Midbrain (tissue), 1 donor: ENCODE results near the gene RBCK1.
"Not testable (repeated sequence)": the region's sequence is repeated elsewhere in the genome, so short reads cannot be mapped to it uniquely, and the experiment has no call there.

Experiments
- DNase-seq: peaks from one replicate; lab custom pipeline; 2025; lab: John Stamatoyannopoulos, UW

The RBCK1 gene

DNA sequence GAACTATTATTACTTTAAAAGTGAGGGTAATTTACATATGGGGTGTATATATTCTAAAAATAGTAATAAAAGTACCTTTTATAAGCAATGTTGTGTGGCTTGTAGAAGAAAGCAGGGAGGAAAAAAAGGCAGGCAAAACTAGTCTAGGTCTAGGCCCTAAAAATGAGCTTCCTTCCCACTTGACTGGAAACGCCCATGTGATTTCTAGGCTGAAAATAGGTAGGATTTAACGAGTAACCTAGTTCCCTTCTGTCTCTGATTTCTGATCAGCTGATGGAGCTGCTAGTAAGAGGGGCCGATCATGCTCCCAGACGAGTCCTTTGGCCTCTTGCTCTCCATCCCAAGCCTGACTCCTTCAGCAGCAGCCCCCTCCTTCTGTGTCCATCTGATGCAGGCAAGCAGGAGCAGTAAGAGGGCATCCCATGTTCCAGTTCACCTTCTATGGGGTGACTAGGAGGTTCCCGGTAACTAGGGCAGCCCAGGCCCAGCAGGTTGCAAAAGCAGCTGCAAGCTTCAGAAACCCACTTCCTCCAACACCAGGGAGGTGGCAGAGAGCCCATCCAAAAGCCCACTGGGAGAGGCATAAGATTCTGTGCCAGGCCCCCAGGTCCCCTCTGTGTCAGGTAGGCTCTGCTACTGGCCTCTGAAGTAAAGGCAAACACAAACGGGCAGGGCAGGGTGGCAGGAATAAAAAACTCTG, 29.8 kb downstream of the RBCK1 start:
- no peak for DNase-seq

- peak; percentile 23 for DNase-seq
These were observed 30.7 kb downstream of the RBCK1 start for GRCh38 chr20:438571-439469.

GRCh38 chr20:440148-440547, 32.0 kb downstream of the RBCK1 start:
- DNase-seq = no peak

- no peak for DNase-seq
These were observed 32.5 kb downstream of the RBCK1 start for GRCh38 chr20:440636-441035.

DNA sequence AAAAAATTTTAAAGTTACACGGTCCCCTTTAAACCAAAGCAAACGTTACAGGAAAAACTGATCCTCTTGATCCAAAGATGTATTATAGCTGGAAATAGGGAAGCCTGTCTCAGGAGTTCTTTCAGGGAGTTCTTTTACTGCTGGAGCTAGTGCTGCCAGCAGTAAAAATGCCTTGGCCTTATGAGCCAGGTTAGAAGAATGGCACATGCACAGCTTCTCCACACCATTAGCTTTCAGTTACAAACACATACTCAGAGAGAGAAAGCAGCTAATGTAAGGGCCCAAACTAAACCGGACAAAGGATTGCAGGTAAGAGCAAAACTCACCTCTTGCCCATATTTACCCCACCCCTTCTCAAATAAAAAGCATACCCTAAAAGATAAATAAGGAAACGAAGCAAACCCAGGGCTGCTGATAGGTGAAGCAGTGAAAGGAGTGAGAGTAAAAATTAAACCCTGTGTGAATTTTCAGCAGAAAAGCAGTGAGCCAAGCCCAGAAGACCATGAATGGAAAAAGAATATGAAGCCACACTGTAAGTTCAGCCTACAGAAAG, 35.2 kb downstream of the RBCK1 start:
- DNase-seq = no peak

- peak; percentile 17 for DNase-seq
These were observed 36.0 kb downstream of the RBCK1 start for GRCh38 chr20:444117-444516.

DNA sequence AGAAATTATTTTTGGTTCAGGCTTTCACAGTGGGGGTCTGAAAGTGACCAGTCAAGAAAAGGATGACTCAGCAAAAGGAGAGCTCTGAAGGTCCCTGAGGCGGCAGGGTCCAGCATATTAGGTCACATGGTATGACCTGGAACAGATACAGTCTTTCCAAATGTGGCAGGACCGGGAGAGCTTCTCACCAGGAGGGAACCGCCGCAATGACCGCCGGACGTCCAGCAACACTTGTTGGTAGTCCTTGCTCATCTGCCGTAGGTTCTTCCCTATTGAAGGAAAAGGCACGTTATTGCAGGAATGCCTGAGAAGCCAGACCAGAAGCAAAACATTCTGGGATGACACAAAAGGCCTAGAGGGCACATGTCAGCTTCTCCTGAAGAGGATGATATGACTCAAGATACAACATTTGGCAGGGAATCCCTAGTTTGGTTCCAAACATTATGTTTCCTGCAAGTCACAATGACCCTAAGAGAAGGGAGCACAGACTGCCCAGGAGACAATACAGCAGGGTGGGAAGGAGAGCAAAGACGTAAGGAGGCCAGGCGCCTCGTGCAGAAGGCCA, 36.8 kb downstream of the RBCK1 start:
- no peak for DNase-seq

DNA sequence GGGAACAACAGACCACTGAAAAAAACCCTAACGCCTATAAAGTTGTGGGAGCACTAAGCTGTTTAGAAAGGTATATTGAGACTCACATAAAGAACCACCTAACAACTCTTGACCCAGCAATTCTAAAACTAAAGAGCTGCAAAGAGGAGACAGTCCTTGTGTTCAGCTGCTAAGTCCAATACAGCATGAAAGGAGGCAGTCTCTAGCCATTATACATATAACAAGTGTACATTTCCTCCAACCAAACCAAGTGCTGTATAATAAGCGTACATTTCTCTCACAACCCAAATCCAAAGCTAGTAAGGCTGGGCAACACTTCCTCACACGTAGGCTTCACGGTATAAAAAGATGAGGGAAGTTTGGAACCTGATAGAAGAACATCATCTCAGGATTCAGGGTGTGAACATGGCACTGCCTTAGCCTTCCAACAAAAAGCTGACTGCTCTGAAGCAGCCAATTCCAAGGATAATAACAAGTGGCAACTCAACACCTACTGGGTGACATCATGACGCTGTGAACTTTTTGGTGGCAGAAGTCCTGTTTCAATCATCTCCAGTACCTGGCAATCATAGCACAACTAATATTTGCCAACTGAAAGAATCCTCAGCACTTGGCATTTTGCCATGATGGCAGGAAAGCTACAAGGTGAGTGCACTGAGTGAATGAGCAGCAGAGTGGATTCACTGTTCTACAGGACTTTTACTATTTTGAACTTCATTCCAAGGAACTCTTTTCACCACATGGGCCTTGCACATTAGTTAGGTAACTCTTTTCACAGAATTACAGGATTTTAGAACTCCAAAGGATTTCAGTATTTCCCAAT, 37.6 kb downstream of the RBCK1 start:
- DNase-seq = no peak

DNA sequence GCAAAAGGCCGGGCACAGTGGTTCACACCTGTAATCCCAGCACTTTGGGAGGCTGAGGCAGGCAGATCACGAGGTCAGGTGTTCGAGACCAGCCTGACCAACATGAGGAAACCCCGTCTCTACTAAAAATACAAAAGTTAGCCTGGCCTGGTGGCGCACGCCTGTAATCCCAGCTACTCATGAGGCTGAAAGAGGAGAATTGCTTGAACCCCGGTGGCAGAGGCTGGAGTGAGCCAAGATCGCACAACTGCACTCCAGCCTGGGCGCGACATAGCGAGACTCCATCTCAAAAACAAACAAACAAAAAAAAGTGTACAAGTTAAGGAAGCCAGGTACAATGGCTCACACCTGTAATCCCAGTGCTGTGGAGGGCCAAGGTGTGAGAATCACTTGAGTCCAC, 43.9 kb downstream of the RBCK1 start:
- not testable (repeated sequence) for DNase-seq

DNA sequence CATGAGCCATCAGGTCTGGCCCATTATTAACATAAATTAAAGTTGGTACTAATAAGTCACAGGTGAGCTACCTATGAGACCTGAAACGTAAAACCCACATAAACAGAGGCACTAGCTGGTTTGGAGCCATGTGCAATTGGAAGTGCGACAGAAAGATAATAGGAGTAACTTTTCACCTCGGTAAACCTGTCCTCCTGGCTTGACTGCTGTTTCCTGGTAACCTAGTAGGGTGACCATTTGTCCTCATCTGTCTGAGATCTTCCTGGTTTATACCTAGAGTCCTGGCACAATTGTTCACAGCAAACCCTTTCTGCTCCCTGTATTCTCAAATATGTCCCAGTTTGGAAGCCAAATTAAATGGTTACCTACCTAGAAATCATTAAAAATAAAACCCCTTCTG, 46.9 kb downstream of the RBCK1 start:
- DNase-seq = no peak

- DNase-seq = no peak
These were observed 50.7 kb downstream of the RBCK1 start for GRCh38 chr20:458776-459175.

DNA sequence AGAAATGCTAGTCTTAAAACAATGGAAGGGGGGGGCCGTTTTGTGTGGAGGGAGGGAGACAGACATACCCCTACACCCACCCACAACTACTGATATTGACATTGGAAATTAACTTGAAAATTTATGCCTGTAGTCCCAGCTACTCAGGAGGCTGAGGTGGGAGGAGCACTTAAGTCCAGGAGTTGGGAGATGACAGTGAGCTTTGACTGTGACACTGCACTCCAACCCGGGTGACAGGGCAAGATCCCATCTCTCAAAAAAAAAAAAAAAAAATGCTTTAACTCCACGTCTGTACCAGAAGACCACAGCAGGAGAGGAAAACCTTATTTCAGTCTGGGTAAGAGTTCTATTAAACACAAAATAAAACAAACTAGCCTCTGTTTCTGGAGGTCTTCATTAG, 52.1 kb downstream of the RBCK1 start:
- no peak for DNase-seq

DNA sequence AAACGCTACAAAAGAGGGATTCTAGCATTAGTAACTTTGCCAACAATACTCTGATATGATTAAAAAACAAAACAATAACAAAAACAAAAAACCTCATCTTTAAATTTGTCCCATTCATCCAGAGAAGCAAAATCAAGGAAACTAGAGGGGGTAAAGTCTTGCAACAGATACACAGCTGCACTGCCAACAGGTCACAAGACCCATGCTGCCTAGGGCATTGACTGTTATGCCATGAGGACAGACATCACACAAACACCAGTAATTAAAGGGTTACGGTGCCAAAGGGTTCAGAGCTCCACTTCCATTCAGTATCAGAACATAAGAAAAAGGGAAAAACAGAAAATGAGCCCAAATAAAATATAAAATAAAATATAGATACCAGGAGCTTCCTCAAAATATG, 52.6 kb downstream of the RBCK1 start:
- peak; percentile 20 for DNase-seq

GRCh38 chr20:461254-462198, 53.4 kb downstream of the RBCK1 start:
- DNase-seq = peak; percentile 52

- peak; percentile 91 for DNase-seq
These were observed 54.3 kb downstream of the RBCK1 start, which contains the start of gene TBC1D20 for GRCh38 chr20:462199-462991. Gene TBC1D20 (minus strand): TSS chr20:462533. CDS start chr20:462405, 128 bp downstream.

GRCh38 chr20:467755-468154, 59.7 kb downstream of the RBCK1 start:
- DNase-seq = no peak

DNA sequence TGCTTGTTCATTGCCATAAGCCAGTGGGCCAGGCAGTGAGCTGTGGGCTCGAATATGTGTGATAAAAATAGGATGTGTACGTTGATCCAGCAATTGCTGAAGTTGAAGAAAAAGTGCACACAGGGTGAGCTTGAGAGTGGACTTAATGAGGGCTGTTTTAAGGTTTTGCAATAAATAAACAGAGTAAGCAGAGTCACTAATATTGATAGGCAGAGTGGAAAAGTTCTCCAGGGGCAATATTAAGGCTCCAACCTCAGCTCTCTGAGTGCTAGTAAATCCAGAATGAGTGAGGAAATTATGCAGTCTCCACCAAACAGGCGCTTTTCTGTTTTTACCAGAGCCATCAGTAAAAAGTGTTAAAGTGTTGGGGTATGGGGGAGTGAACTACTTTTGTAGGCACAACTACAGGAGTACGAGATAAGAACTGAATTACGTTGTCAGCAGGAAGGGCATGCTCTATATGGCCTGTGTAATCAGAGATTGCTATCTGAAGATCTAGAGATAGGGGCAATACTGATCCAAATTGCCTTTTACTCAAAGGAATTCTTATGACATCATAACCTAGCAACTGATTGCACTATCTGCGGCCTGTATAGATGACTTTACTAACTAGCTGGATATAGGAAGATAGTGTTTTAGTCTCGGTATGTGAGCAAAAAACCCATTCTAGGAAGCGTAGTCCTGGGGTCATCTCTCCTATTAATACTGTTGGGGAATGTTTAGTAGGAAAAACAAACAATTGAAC, 61.8 kb downstream of the RBCK1 start:
- DNase-seq = no peak

GRCh38 chr20:472137-472846, 64.2 kb downstream of the RBCK1 start:
- no peak for DNase-seq
